H1 (cell line): ENCODE data around the gene FLVCR2. TPM values are rescaled to one million over a fixed set of nuclear protein-coding genes. Genes with fewer than 3 reads are reported as not detected.

Source experiments
- EP300 ChIP-seq, 2 experiments: IDR thresholded peaks; 1 replicate in 1 of 2; 2 replicates in 1 of 2; pipeline ENCODE4 v1.6.1; 2011 to 2012; ENCODE audit warnings: low read depth in 2 of 2, low read length in 2 of 2, mild to moderate bottlenecking in 2 of 2, borderline replicate concordance in 1 of 2, inconsistent platforms in 1 of 2, moderate library complexity in 1 of 2
- HDAC2 ChIP-seq, 2 experiments: fragments of 300-600 bp in 1 of 2; sonication (generic) in 1 of 2; IDR thresholded peaks; 2 replicates each; pipeline ENCODE4 v1.6.1; 2011 to 2012; ENCODE audit warnings: low read depth in 2 of 2, low read length in 2 of 2, mild to moderate bottlenecking in 2 of 2, moderate library complexity in 2 of 2, borderline replicate concordance in 1 of 2, inconsistent platforms in 1 of 2
- TEAD4 ChIP-seq: IDR thresholded peaks from 2 replicates; pipeline ENCODE4 v1.6.1; 2012; ENCODE audit warnings: low read depth, low read length, inconsistent platforms, mixed read lengths
- polyA plus RNA-seq, 7 experiments: library from polyadenylated mRNA; depleted of rRNA in 3 of 7; stranded (reverse) in 5 of 7; unstranded in 2 of 7; fragments of >200 nt in 5 of 7; fragments of 200-250 nt in 2 of 7; gene quantifications; 1 replicate in 5 of 7; 2 replicates in 1 of 7; 4 replicates in 1 of 7; pipeline versions ENCODE4 v1.2.1 to v1.2.3, GENCODE V29; 2011 to 2013; ENCODE audit warnings: missing spikeins in 2 of 7, mixed read lengths in 2 of 7
- total RNA-seq: library from RNA; stranded (reverse); fragmentation: NEBNext Ultra II Directional; extraction: Animal tissue kit (Norgen Biotek cat#: 25700); gene quantifications from 2 replicates; pipeline ENCODE4 v1.2.1, GENCODE V29; 2021

Gene FLVCR2
- total and polyA plus RNA-seq, 2 of the 8 experiments (the other 6 are each of a cell fraction or from before 2014, with no cell fraction given) = 7.1 to 8.2 TPM

DNA sequence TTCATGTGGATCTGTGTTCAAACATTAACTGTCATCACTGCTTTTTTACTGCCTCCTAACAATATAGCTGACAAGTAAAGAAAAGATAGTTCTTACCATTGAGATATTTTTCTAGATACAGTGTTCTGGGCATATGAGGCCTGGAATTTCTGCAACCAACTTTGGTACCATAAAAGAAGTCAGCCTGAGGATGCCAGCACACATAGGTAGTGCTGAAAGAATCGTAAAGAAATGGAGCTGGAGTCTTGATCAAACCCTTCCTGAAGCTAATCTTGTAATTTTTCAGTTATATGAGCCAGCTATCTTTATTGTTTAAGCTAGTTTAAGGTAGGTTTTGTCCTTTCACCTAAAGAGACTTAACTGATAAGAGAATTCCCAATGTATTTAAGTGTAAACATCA, 70.9 kb downstream of the FLVCR2 start (continued):
- TF ChIP-seq HDAC2 (IDR thresholded peaks at IDR 0.05; ENCODE audit: borderline replicate concordance in 1 of 2, low read depth in 2 of 2, low read length in 2 of 2) (no peak), TEAD4 (no peak), EP300 (IDR thresholded peaks at IDR 0.05; ENCODE audit: borderline replicate concordance in 1 of 2, low read depth in 2 of 2, low read length in 2 of 2) (no peak)
